Ascending aorta (tissue), 2 donors: Measurements from ENCODE around the gene CNPY2. TPM values are rescaled to one million over a fixed set of nuclear protein-coding genes. Genes with fewer than 3 reads are reported as not detected.

Source experiments
- DNase-seq, 2 donors: peaks; one replicate each; pipeline ENCODE4 v3.0.0-alpha.2; 2019; ENCODE audit warnings: low spot score in 2 of 2
- H3K27ac ChIP-seq, 2 donors: fragments of 200-600 bp; sonication (generic); one replicate each; pipeline ENCODE4 v1.5.1; 2016 to 2017; ENCODE audit warnings: mild to moderate bottlenecking in 1 of 2
- H3K27me3 ChIP-seq: fragments of 200-600 bp; sonication (generic); one replicate; pipeline ENCODE4 v1.5.1; 2017
- H3K36me3 ChIP-seq, 2 donors: fragments of 200-600 bp; sonication (generic); one replicate each; pipeline ENCODE4 v1.5.1; 2016
- H3K4me1 ChIP-seq, 2 donors: fragments of 200-600 bp; sonication (generic); one replicate each; pipeline ENCODE4 v1.5.1; 2016 to 2017; ENCODE audit warnings: mild to moderate bottlenecking in 1 of 2
- H3K4me3 ChIP-seq, 2 donors: fragments of 200-600 bp; sonication (generic); one replicate each; pipeline ENCODE4 v1.5.1; 2016 to 2017; ENCODE audit warnings: mild to moderate bottlenecking in 1 of 2
- H3K9me3 ChIP-seq, 2 donors: fragments of 200-600 bp; sonication (generic); one replicate each; pipeline ENCODE4 v1.5.1; 2016
- intact Hi-C: fragments of 100-400 bp; cut with DNase I; formaldehyde crosslinking; loops from one replicate; pipeline ENCODE4 v1.15.1; 2023
- total RNA-seq: library from RNA; depleted of rRNA; stranded (reverse); fragments of >200 nt; gene quantifications from one replicate; pipeline ENCODE4 v1.1.0, GENCODE V29; 2016
- TF ChIP-seq, protein P1 (sequence below), 3 experiments: fragments of 200-600 bp in 2 of 3; fragments of 450-650 bp in 1 of 3; sonication (generic) in 2 of 3; IDR thresholded peaks; one replicate each; pipeline ENCODE4 v1.5.1; 2016 to 2019; ENCODE audit warnings: antibody characterized with exemption in 3 of 3, mild to moderate bottlenecking in 1 of 3, moderate library complexity in 1 of 3

Gene CNPY2
- total RNA-seq, 1 donor from 2014 or later: 34.6 TPM

DNA sequence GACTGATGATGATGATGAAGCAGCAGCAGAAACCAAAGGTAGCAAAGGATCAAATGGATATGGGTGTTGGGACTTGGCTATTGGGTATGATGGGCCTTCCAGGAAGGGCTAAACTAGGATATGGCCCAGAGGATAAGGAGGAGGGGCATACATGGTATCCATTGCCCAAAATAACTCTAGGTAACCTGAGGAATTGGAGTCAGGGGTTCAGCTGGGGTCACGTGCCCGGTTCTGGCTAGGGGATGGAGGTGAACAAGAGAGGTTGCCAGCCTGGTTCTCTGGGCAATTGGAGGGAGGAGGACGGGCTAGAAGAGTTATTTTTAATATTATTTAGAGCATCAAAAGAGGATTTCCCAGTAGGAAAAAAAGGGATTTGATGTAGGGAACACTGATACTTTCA lies 54.9 kb downstream of the CNPY2 start:
- intact Hi-C loops: no loop called here
- no peaks in the 10 kb centered on the region for H3K9me3 ChIP-seq
- DNase-seq: no peak
- H3K4me1 ChIP-seq: peaks cover 3 to 19% of the 10 kb centered on the region in 2 donors
- TF ChIP-seq, protein P1, sequence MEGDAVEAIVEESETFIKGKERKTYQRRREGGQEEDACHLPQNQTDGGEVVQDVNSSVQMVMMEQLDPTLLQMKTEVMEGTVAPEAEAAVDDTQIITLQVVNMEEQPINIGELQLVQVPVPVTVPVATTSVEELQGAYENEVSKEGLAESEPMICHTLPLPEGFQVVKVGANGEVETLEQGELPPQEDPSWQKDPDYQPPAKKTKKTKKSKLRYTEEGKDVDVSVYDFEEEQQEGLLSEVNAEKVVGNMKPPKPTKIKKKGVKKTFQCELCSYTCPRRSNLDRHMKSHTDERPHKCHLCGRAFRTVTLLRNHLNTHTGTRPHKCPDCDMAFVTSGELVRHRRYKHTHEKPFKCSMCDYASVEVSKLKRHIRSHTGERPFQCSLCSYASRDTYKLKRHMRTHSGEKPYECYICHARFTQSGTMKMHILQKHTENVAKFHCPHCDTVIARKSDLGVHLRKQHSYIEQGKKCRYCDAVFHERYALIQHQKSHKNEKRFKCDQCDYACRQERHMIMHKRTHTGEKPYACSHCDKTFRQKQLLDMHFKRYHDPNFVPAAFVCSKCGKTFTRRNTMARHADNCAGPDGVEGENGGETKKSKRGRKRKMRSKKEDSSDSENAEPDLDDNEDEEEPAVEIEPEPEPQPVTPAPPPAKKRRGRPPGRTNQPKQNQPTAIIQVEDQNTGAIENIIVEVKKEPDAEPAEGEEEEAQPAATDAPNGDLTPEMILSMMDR (IDR thresholded peaks at IDR 0.05): no peak
- H3K27me3 ChIP-seq: no peaks in the 10 kb centered on the region
- peaks cover 0 to 1% of the 10 kb centered on the region in 2 donors for H3K36me3 ChIP-seq
- no peak overlapping the region for H3K4me3 ChIP-seq
- H3K27ac ChIP-seq: no peak overlapping the region

DNA sequence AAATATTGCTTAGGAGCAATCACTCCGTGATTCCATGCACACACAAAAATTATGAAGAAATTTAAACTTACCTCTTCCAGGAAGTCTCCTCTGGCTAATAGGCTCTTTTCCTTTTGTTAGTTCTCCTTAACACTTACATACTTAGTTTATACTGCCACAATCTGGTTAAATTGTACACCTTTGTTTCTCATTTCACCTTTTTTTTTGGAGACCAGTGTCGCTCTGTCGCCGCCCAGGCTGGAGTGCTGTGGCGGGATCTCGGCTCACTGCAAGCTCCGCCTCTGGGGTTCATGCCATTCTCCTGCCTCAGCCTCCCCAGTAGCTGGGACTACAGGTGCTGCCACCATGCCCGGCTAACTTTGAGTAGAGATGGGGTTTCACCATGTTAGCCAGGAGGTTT lies 55.4 kb downstream of the CNPY2 start:
- intact Hi-C loops: no loop called here
- H3K36me3 ChIP-seq: peaks cover 4 to 7% of the 10 kb centered on the region in 2 donors
- no peak overlapping the region for H3K4me3 ChIP-seq
- no peaks in the 10 kb centered on the region for H3K27me3 ChIP-seq
- TF ChIP-seq, protein P1 (IDR thresholded peaks at IDR 0.05): no peak
- H3K4me1 ChIP-seq: peaks cover 3 to 19% of the 10 kb centered on the region in 2 donors
- H3K27ac ChIP-seq: no peak overlapping the region
- no peaks in the 10 kb centered on the region for H3K9me3 ChIP-seq
- no peak for DNase-seq

Other genes starting within 250 kb of the CNPY2 start
- gene ERBB3, start 235.8 kb downstream of the CNPY2 start, total RNA-seq: 3.2 TPM
- gene PA2G4, start 211.4 kb downstream of the CNPY2 start, total RNA-seq: 101 TPM
- gene RPL41, start 199.4 kb downstream of the CNPY2 start, total RNA-seq: 1,819 TPM
- 11.1 TPM for gene ZC3H10, start 197.7 kb downstream of the CNPY2 start, total RNA-seq
- 119 TPM for gene ESYT1, start 187.7 kb downstream of the CNPY2 start, total RNA-seq
- gene MYL6B, start 163.4 kb downstream of the CNPY2 start, total RNA-seq: 53.6 TPM
- gene MYL6, start 157.6 kb downstream of the CNPY2 start, total RNA-seq: 1,476 TPM
- gene SMARCC2, start 126.5 kb downstream of the CNPY2 start, total RNA-seq: 53.9 TPM
- 50.3 TPM for gene RNF41, start 94.1 kb downstream of the CNPY2 start, total RNA-seq
- gene NABP2, start 91.6 kb downstream of the CNPY2 start, total RNA-seq: 2.8 TPM
- not detected for gene SLC39A5, start 85.9 kb downstream of the CNPY2 start, total RNA-seq
- gene ANKRD52, start 57.6 kb downstream of the CNPY2 start, total RNA-seq: 17.5 TPM
- 4.8 TPM for gene COQ10A, start 49.0 kb downstream of the CNPY2 start, total RNA-seq
- gene CS, start 15.7 kb downstream of the CNPY2 start, total RNA-seq: 55.2 TPM
- gene PAN2, start 18.0 kb upstream of the CNPY2 start, total RNA-seq: 45.3 TPM
- not detected for gene IL23A, start 22.9 kb upstream of the CNPY2 start, total RNA-seq
- gene STAT2, start 44.1 kb upstream of the CNPY2 start, total RNA-seq: 246 TPM
- gene APOF, start 46.9 kb upstream of the CNPY2 start, total RNA-seq: not detected
- 2.0 TPM for gene TIMELESS, start 133.4 kb upstream of the CNPY2 start, total RNA-seq
- not detected for gene MIP, start 138.7 kb upstream of the CNPY2 start, total RNA-seq
- gene SPRYD4, start 152.6 kb upstream of the CNPY2 start, total RNA-seq: 0.43 TPM
- not detected for gene GLS2, start 172.2 kb upstream of the CNPY2 start, total RNA-seq
- 21.3 TPM for gene RBMS2, start 205.8 kb upstream of the CNPY2 start, total RNA-seq